ENCODE measurements around the gene SASH1. TPM values are rescaled to one million over a fixed set of nuclear protein-coding genes. Genes with fewer than 3 reads are reported as not detected.

The SASH1 gene
- total RNA-seq, 1 donor from 2014 or later = 35.8 TPM

- intact Hi-C loops (cut with DNase I) = no loop called here
- ATAC-seq (ENCODE audit: poor library complexity) = no peak
- DNase-seq = no peak
Measured at GRCh38 chr6:148417045-148417444, 74.4 kb downstream of the SASH1 start.

- ATAC-seq (ENCODE audit: poor library complexity) (no peak), DNase-seq (no peak)
- intact Hi-C loops (cut with DNase I) = no loop called here
Measured at GRCh38 chr6:148419430-148419829, 76.8 kb downstream of the SASH1 start.

- DNase-seq (no peak), ATAC-seq (ENCODE audit: poor library complexity) (no peak)
- intact Hi-C loops (cut with DNase I) = no loop called here
Measured at GRCh38 chr6:148422085-148422484, 79.4 kb downstream of the SASH1 start.

GRCh38 chr6:148423133-148423532 lies 80.5 kb downstream of the SASH1 start:
- ATAC-seq (ENCODE audit: poor library complexity) (no peak), DNase-seq (no peak)
- intact Hi-C loops (cut with DNase I) = no loop called here

GRCh38 chr6:148423601-148424270 lies 81.1 kb downstream of the SASH1 start:
- DNase-seq (no peak), ATAC-seq (ENCODE audit: poor library complexity) (peak; percentile 57)
- intact Hi-C loops (cut with DNase I) = no loop called here

- intact Hi-C loops (cut with DNase I) = no loop called here
- ATAC-seq (ENCODE audit: poor library complexity) = no peak
- DNase-seq = no peak
Measured at GRCh38 chr6:148425443-148425842, 82.8 kb downstream of the SASH1 start.

- ATAC-seq (ENCODE audit: poor library complexity) = no peak
- intact Hi-C loops (cut with DNase I) = no loop called here
- no peak for DNase-seq
Measured at GRCh38 chr6:148426317-148426977, 83.8 kb downstream of the SASH1 start.

- DNase-seq = no peak
- intact Hi-C loops (cut with DNase I) = no loop called here
- ATAC-seq (ENCODE audit: poor library complexity) = no peak
Measured at GRCh38 chr6:148427333-148427732, 84.7 kb downstream of the SASH1 start.

GRCh38 chr6:148429423-148429822 lies 86.8 kb downstream of the SASH1 start:
- ATAC-seq (ENCODE audit: poor library complexity) (no peak), DNase-seq (no peak)
- intact Hi-C loops (cut with DNase I) = no loop called here

- no peak for ATAC-seq (ENCODE audit: poor library complexity)
- DNase-seq = no peak
- intact Hi-C loops (cut with DNase I) = no loop called here
Measured at GRCh38 chr6:148430897-148431296, 88.3 kb downstream of the SASH1 start.

- ATAC-seq (ENCODE audit: poor library complexity) (no peak), DNase-seq (no peak)
- intact Hi-C loops (cut with DNase I) = no loop called here
Measured at GRCh38 chr6:148431413-148431812, 88.8 kb downstream of the SASH1 start.

- intact Hi-C loops (cut with DNase I) = no loop called here
- DNase-seq (no peak), ATAC-seq (ENCODE audit: poor library complexity) (no peak)
Measured at GRCh38 chr6:148431840-148432239, 89.2 kb downstream of the SASH1 start.

GRCh38 chr6:148432462-148433195 lies 90.0 kb downstream of the SASH1 start:
- ATAC-seq (ENCODE audit: poor library complexity) (peak; percentile 53), DNase-seq (no peak)
- intact Hi-C loops (cut with DNase I) = no loop called here

GRCh38 chr6:148435386-148435785 lies 92.7 kb downstream of the SASH1 start:
- ATAC-seq (ENCODE audit: poor library complexity) = no peak
- intact Hi-C loops (cut with DNase I) = no loop called here

GRCh38 chr6:148436466-148436865 lies 93.8 kb downstream of the SASH1 start:
- intact Hi-C loops (cut with DNase I) = no loop called here
- ATAC-seq (ENCODE audit: poor library complexity) (no peak), DNase-seq (no peak)

More at GRCh38 chr6:148435386-148435785, 92.7 kb downstream of the SASH1 start:
- no peak for DNase-seq

- intact Hi-C loops (cut with DNase I) = no loop called here
- no peak for DNase-seq
- no peak for ATAC-seq (ENCODE audit: poor library complexity)
Measured at GRCh38 chr6:148438632-148439031, 96.0 kb downstream of the SASH1 start.

- no peak for ATAC-seq (ENCODE audit: poor library complexity)
- intact Hi-C loops (cut with DNase I) = no loop called here
- no peak for DNase-seq
Measured at GRCh38 chr6:148440016-148440415, 97.4 kb downstream of the SASH1 start.

GRCh38 chr6:148440877-148441453 lies 98.3 kb downstream of the SASH1 start:
- peak; percentile 85 for DNase-seq

GRCh38 chr6:148441454-148441911 lies 98.8 kb downstream of the SASH1 start:
- DNase-seq = no peak
- intact Hi-C loops (cut with DNase I) = no loop called here
- peak; percentile 35 for ATAC-seq (ENCODE audit: poor library complexity)

More at GRCh38 chr6:148440877-148441453, 98.3 kb downstream of the SASH1 start:
- ATAC-seq (ENCODE audit: poor library complexity) = peak; percentile 96
- intact Hi-C loops (cut with DNase I) = no loop called here

All from Right ventricle myocardium superior (tissue), 1 donor.